Activated CD4-positive, alpha-beta T cell treated with anti-CD3 and anti-CD28 coated beads, Interleukin-2, amount 50 U/mL, for 48 hours (primary cell): ENCODE results near the gene OPA3.

Experiments used
- DNase-seq, 2 experiments: peaks; one replicate each; pipeline ENCODE4 v3.0.0-alpha.2; 2020

OPA3 gene

DNA sequence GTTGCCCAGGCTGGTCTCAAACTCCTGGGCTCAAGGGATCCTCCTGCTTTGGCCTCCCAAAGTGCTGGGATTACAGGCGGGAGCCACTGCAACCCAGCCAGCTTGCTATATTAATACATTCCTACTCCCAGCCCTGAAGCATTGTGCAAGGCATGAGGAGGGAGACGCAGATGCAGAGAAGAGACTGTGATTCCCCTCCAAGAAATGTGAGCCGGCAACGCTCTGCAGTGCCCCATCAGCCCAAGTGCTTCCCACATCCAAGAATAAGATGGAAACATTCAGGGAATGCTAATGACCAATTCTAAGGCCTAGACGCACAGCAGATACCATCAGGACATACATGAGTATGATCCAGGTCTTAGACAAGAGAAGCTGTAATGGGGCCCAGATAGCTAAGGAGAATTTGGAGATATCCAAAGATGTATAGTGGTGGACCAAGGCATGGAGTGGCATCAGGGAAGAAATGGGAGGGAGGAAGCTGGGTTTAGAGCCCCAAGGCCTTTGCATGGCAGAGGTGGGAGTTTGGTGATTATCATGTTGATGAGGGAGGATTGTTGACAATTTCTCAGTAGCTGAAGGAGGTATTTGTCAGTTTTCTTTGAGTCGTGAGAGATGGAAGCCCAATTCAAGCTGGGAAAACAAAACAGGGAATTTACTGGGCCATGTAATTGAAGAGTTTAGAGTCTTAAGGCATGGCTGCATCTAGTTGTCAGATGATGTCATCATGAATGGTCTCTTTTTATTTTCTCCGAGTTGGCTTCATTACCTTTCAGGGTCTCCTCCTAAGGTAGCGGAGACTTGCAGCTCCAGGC is 83.5 kb downstream of the OPA3 start:
- DNase-seq = no peak

DNA sequence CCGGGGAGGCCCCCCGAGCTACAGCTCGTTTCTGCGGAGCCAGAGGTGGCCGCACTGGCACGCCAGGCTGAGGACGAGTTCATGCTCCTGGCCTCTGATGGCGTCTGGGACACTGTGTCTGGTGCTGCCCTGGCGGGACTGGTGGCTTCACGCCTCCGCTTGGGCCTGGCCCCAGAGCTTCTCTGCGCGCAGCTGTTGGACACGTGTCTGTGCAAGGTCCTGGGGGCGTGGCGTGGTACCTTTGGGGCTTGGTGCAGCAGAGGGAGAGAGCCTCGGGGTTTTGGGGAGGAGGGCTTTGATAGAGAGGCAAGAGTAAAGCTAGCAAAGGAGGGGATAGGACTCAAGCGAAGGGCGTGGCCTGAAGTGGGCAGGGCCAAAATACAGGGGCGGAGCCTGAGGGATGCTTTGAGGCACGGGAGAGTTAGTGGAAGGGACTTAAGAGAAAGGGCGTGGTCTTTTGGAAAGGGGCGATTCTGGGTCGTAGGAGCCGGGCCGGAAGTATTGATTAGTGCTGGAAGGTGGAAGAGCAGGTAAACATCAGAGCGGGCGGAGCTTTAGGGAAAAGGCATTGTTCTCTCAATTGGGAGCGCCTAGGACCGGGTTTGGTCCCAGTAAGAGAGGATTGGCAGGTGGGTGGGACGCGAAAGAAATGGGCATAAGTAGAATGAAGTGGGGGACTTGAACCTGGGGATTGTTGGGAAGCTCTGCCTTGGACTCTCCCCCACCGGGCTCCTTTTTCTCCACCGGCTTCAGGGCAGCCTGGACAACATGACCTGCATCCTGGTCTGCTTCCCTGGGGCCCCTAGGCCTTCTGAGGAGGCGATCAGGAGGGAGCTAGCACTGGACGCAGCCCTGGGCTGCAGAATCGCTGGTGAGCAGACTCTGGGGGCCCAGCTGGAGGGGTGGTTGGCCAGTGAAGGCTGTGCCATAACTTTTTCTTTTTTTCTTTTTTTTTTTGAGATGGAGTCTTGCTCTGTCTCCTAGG is 85.1 kb downstream of the OPA3 start:
- peak; percentile 79 to 83 for DNase-seq

DNA sequence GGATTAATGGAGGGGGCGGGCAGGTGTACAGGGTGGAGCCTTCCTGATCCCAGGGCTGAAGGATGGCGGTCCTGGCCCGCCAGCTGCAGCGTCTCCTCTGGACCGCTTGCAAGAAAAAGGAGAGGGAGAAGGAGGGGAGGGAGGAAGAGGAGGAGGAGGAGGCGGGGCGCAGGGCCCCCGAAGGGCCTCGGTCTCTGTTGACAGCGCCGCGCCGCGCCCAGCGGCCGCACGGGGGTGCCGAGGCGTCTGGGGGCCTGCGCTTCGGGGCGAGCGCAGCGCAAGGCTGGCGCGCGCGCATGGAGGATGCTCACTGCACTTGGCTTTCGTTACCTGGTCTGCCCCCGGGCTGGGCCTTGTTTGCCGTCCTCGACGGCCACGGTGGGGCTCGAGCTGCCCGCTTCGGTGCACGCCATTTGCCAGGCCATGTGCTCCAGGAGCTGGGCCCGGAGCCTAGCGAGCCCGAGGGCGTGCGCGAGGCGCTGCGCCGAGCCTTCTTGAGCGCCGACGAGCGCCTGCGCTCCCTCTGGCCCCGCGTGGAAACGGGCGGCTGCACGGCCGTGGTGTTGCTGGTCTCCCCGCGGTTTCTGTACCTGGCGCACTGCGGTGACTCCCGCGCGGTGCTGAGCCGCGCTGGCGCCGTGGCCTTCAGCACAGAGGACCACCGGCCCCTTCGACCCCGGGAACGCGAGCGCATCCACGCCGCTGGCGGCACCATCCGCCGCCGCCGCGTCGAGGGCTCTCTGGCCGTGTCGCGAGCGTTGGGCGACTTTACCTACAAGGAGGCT is 86.0 kb downstream of the OPA3 start, which contains the start of gene PPM1N:
Gene PPM1N, plus strand, starts transcription at position 33 of the 785 bp plus-strand sequence. Its CDS starts 30 bp downstream, at position 63.
- DNase-seq = peak; percentile 64 to 67

DNA sequence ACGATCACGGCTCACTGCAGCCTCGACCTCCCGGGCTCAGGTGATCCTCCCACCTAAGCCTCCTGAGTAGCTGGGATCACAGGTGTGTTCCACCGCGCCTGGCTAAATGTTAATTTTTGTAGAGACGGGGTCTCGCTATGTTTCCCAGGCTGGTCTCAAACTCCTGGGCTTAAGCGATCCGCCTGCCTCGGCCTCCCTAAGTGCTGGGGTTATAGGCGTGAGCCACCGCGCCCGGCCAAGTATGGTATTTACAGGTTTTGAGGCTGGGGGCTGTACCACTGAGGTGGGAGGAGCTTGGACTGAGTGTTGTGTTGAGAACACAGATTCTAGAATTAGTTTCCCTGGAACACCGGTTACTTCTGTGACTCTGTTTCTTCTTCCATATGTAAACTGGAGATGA is 86.8 kb downstream of the OPA3 start:
- no peak for DNase-seq

DNA sequence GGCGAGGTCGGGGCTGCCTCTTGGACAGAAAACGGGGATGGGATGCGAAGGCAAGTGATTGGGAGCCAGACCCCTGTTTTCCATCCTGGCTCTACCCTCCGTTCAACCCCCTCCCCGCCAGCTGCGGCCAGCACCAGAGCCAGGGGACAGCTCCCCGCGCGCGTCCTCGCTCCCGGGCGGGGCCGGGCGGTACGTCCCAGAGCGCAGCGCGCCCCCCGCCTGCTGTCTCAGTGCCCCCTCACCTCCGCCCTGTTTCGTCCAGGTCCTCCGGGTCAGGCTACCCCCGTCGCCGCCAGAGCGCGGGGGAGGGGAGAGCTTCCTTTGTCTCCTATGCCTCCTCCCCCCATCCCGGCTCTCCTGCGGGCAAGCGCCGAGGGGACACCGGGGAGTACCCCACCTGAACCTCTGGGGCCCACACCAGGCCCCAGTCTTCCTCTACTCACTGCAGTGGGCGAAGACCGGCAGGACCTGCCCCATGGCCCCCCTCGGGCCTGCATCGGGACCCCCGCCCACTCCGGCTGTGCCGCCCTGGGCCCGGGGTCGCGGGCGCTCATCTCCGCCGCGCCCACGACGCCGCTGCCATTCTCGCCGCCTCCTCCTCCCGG is 88.2 kb downstream of the OPA3 start:
- DNase-seq = peak; percentile 40 to 48

DNA sequence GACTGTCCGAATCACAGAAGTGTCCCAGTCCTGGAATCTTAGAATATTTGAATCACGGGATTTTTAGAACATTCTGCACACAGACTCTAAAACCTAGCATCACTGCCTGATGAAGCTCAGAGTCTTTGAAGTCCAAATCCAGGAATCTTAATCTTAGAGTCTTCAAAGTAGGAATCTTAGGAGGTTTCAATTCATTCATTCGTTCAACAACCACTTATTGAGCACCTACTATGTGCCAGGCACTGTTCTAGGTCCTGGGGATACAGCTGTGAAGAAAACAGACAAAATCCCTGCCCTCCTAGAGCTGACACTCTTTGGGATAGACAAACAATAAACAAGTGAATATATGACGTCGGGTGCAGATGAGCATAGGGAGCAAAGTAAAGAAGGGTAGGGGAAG is 89.4 kb downstream of the OPA3 start:
- no peak for DNase-seq

DNA sequence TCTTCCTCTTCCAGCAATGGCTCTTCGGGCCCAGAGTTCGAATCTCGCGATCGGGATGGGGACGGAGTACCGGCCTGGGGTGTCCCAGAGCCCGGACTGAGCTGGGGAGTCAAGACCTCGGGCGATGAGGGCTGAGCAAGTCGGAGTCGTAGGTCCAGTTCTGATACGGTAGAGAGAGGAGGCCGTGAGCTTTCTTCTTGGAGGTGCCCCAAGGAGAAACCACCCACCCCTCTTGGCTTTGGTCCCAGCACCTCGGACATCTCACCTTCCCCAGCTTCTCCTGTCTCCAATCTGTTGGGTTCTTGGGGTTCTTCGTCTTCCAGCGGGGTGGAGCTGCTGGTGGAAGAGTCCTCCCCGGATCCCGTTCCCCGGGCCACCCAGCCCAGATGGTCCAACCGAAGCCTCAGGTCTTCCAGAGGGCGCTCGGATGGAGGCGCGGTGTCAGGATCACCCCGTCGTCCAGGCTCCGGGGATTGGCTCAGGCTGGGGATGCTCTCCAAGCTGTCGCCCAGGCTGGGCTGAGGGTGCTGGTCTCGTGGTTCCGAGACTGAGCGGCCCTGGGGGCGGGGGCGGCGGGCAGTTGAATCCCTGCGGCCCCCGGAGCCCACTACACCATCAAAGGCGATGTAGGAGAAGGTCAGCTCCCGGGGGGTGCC is 90.2 kb downstream of the OPA3 start:
- DNase-seq = no peak

DNA sequence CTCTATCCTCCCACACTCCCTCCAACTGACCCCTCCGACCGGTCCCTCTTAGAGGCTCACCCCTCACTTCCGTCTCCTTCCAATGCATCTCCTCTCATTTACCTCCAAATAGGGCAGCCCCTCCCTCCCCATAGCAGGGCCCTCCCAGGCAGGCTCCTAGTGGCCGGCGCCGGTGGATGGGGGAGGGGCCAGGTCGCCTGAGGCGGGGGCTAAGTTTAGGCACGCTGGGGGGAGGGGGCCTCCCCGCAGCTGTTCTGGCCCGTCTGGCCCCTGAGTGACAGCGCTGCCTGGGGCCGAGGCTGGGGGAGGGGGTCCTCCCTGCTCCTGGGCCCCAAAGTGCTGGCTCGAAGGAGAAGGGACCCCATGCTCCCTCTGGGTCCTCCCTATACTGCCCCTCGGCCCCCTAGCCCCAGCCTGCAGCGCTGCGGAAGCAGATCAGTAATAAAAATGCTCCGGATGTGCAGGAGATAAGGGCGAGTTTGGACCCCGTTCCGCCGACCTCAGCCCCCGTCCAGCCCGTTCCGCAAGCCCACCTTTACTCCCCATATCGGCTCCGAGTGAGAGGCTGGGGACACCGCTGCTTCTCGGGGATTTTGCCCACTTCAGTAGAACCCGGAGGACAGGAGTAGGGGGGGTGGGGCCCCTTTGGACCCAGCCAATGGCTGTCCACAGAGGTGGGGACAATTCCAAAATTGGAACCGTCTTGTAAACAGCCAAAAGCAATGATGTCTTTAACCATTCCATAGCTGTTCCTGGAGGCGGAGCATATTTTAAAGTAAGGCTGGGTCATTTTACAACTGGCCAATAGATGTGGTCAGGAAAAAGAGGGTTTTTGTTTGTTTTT is 91.8 kb downstream of the OPA3 start:
- DNase-seq = no peak

DNA sequence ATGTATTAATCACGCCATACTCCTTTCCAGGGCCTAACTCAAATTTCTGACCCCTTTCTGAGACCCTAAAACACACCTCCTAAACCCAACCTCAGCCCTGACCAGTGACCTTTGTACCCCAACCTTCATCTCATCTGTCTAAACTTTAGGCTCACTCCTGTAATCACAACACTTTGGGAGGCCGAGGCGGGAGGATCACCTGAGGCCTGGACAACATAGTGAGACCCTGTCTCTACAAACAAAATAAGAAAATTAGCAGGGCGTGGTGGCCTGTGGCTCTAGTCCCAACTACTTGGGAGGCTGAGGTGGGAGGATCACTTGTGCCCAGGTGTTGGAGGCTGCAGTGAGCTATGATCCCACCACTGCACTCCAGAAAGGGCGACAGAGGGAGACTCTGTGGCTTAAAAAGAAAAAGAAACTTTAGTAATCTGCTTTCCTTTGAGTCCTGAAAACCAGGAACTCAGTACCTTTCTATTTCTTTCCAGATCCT is 92.4 kb downstream of the OPA3 start:
- no peak for DNase-seq

DNA sequence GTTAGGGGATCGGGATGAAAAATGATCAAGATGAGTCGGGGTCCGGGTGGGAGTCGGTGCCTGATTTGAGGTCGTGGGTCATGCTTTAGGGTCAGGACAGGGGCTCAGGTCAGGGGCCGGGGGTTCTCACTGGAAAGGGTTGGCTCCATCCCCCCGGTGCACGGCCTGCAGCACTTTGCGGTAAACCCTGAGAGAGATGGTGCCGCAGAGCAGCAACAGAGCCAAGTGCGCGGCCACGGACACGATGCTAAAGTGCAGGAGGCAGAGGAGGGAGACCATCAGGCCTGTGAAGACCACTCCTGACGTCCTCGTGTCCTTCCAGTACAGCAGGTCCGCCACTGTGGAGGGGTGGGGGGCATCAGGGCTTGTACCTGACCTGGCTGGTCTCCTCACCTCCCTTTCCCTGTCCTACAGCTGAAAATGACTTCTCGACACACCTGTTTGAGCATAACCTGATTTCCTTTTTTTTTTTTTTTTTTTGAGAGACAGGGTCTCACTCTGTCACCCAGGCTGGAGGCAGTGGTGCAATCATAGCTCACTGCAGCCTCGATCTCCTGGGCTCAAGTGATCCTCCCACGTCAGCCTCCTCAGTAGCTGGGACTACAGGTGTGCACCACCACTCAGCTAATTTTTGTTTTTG is 95.3 kb downstream of the OPA3 start:
- no peak for DNase-seq

DNA sequence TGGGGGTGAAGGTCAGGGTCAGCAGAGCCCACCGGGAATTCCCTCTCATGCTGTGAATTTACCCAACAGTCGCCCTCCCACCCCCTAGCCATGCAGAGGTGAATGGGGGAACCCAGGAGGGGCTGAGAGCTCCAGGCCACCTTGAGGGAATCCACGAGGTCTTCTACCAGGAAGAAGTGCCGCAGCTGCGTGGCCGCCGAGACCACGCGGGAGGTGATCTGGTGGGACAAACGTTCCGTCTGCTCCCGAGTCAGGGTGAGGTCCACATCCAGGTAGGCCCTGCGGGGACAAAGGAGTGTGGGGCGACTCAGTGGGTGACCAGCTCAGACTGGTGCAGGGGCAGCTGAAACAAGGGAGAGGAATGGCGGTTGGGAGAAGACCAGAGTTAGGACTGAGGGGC is 95.9 kb downstream of the OPA3 start:
- no peak for DNase-seq

DNA sequence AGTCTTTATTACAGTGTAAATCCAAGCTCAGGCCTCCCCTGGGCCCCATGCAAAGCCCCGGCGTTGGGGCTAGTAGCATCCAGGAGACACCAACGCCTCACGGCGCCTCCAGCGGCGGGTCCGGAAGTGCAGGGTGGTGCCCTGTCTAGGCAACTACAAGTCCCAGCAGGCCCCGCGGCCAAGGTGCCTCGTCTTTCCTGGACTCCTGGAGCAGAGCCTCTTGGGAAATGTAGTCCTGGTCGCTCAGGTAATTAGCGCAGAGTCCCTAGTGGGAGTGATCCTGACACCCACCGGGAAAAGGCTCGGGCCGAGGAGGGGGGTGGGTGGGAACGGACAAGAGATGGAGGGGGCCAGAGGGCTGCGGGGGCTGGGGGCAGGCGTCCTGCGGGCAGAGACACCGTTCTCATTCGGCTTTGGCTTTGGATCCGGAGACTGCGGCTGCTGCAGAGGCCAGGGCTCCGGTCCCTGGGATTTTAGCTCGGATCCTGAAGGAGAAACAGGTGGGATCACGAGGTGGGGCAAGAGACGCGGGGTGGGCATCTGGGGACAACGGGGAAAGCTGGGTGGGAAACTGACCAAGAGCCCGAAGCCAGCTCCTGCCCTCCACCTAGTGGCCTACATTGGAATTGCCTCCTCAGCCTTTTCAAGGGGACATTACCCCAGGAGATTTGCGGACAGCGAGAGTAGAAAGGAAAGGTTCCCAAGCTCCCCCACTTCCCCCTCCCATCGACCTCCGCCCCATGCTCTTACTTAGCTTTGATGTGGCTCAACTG is 99.1 kb downstream of the OPA3 start:
- peak; percentile 99 for DNase-seq

DNA sequence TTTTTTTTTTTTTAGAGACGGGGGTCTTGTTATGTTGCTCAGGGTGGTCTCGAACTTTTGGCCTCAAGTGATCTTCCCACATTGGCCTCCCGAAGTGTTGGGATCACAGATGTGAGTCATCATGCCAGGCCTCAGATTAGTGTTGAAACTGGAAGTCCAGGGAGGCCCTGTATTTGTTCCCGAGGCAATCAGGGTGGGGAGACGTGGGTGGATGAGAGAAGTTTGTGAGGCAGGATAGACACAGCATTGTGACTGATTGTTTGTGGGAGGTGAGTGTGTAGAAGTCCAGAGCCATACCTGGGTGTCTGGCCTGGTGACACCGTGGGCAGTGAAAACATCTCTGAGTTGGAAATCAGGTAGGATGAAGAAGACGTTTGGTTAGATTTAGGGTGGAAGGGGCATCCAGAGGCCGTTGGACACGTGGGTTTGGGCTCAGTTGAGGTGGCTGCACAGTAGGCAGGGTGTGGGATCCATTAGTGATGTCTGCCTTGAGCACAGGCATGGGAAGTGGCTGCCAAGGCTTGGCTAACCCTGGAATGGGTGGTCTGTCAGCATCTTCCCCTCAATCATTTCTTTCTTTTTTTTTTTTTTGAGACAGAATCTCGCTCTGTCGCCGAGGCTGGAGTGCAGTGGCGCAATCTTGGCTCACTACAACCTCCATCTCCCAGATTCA is 100.2 kb downstream of the OPA3 start:
- no peak for DNase-seq

DNA sequence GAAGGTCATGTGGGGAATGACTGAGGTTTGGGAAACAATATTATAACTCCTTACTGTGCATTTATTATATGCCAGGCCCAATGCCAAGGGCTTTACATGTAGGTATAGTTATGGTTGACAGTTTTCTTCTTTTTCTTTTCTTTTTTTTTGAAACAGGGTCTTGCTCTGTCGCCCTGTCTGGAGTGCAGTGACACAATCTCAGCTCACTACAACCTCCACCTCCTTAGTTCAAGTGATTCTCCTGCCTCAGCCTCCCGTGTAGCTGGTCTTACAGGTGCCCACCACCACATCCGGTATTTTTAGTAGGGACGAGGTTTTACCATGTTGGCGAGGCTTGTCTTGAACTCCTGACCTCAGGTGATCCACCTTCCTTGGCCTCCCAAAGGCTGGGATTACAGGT is 101.6 kb downstream of the OPA3 start:
- no peak for DNase-seq

DNA sequence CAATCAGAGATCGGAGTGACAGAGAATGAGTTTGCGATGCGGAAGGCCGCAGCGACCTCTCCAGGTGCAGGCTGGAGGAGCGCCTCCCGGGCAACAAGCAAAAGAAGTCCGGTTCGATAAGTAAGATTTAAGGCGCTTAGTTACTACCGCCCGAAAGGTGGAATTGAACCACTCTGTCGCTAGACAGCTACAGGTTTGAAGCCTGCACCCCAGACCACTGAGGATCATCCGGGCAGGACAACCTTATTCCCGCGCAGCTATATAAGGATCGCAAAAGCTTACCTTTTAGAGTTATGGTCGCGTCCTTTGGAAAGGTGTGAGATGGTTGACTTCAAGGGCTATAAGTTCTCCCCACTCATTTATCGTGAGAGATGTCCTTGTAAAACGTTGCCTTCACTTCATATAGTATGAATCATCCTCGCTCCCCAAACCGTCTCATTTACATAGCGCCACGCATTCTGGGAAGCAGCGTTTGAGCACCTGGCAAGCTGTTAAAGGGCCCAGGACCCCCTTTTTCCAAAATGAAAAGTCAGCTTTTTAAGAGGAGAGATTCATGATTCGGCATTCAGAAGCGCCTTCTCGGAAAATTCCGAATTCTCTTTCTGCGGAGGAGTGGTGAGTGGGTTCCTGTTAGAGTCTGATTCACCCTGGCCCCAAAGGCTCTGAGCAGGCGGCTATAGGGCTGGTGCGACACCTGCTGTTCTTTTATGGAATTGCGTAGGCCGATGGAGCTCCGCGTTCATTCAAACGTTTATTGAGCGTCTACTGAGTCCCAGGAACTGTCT is 106.0 kb downstream of the OPA3 start:
- DNase-seq = peak; percentile 94 to 96

DNA sequence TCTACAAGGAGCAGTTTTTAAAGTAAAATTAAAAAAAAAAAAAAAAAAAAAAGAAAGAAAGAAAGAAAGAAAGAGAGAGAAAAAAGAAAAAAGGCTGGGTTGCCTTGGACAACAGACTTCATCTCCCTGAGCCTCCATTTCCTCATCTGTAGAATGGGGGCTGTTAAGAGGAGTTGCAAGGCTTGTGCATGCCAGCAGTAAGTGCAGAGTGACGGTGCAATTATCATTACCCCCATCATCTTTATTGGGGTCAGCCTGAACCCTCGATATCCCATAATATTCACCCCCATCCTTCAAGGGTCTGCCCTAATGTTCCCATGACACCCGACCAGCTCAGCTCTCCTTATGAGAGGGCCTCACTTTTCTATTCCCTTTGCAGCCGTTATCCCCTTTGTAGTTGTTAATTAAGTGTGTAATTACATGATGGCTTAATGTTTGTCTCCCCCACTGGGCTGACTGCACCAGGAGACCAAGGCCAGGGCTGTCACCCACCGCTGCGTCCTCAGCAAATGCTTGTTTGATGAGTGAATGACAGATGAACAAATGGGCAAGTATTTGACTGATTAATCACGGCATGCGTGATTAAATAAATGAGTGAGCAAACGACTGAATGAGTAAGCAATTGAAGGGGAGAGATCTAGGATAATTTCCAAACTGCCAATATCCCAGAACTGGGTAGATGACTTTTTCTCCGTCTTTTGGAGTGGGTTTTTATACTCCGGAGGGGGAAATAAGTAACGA is 106.7 kb downstream of the OPA3 start:
- DNase-seq = peak; percentile 40 to 45
